HTERT RPE-1 (cell line): Measurements from ENCODE around the gene EIF3I.

ENCODE experiments used
- in situ Hi-C: fragments of 300-500 bp; cut with MboI; formaldehyde crosslinking; loops from 4 replicates; pipeline ENCODE4 v1.14.3; 2020; ENCODE audit warnings: low sequenced_read_pairs

Gene EIF3I

DNA sequence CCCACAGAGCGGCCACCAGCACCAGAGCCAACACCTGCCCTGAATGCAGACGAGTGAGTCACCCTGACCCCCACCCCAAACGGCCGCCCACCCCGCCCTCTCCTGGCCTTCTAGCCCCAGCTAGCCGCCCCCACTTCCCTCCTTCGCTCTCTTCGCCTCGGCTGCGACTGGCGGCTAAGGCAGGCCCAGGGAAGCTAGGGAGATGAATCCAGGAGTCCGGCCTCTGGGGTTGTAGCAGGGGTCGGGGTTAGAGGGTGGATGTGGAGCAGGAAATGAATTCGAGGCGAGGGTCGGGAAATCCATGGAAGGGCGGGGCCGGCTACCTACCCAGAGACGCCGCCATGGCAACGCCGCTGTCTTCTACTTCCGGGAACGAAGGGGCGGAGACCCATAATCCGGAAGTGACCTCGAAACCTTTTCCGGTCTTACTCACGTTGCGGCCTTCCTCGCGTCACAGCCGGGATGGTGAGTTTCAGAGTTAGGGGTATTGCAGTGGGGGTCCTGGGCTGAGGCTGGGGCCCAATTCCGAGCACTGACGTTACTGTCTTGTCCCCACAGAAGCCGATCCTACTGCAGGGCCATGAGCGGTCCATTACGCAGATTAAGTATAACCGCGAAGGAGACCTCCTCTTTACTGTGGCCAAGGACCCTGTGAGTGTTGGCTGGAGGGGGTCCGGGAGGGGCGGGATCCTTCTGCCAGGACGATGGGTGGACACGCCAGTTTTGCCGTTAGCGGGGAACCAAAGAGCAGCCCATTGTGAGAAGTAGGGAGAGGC, at the start of gene EIF3I, which contains the start of gene TMEM234:
EIF3I (plus strand) TSS at position 428 of the 776 bp plus-strand sequence; CDS start at position 463, 35 bp downstream.
TMEM234 (minus strand) TSS at position 374 of the 776 bp plus-strand sequence; CDS start at position 343, 31 bp downstream.
- in situ Hi-C loops = no loop called here

DNA sequence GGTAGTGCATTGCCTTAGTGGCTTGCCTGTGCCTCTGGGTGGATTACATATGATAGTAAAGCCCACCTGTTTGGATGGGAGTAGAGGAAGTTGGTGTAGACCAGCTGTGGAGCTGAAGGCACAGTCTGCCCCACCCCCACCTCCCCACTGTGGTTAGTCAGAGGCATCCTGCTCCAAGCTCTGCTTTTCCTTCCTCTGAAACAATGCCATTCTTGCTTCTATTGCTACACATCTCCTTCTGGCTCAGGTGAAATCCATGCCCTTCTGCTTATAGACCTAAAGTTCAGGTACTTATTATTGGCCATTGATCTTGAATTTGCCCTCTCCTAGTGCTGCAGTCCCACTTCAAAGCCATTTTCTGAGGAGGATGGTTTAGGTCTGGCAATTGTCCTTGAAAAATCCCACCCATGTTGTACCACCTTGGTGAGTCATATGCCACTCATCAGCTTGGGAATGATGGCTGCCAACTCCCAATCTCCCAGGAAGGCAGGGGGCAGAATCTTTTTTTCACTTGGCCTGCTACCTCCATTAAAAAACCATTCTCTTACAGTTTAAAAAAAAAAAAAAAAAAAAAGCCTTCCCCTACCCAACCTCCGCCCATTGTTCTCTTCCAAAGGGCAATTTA, 49.5 kb upstream of the EIF3I start:
- in situ Hi-C loops = no loop called here

DNA sequence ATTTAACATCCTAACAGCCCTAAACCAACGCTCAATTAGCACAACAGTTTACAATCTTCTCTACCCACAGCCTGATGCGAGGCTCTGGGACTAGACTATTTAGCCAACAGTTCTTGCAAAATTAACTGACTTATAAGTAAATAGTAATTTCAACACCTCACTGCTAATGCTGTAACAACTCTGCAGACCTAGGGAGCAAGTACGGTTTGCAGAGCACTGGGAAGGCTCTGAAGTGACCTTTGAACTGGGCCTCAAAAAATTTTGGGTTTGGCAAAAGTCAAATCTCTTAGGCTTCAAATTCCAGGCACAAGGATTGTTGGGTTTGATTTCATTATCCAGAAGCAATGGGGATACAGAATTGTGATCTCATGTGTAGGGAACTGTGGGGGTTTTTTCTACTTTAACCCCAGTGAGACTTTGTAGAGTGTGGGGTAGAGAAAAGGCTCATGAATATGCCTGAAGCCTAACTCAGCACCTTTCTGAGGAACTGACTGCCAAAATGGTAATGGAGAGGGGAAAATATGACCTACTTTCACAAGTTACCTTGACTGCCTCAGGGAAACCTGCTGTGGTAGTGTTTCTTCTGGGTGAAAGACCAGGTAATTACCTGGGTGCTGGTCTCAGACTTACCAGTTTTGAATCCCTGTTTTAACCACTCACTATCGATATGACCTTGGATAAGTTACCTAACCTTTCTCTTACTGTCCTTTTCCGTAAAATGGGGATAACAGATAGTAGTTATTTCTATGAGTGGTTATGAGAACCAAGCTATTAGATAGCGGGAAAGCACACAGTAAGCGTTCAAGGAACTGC, 43.6 kb upstream of the EIF3I start:
- in situ Hi-C loops = no loop called here

DNA sequence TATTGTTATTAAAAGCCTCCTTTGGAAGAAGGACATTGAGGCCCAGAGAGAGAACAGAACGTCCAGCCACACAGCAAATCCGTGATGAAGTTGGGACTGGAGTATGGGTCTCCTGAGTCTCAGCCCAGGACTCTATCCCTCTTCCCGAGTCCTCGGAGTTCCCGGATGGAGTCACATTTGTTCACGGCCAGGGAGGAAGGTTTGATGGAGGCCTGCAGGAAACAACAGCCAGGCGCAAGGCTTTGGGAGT, 43.1 kb upstream of the EIF3I start:
- in situ Hi-C loops = no loop called here

DNA sequence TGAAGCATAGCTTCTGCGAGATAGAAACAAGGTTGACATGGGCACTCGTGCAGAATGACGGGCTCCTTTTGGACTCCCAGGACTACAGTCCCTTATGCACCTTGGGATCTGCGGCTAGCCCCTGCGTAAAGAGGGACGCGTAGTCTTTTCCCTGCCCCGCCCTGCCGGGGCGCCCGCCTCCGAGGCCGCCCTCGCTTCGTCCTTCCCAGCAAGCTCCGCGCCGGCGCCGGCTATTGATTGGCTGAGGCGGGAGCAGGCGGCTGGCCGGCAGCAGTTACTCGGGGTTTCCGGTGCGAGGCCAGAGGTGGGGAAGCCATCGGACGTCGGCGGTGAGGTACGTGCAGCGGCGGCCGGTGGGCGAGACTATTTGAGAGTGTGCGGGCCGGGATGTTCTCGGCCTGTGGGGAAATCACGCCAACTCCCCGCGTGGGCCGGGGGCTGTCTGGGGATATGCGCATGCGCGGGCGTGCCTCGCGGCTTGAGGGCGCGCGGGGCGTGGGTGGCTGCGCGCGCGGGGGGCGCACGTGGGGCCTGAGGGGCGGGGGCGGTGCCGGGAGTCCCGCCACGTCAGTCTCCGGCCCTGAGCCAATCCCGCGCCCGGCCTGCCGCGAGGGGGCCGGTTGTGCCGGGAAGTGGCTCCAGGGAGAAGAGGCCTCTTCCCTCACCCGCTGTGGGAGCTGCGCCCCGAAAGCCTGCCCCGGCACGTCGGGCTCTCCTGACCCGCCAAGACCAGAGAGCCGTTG, 42.6 kb upstream of the EIF3I start, which contains the start of gene TXLNA:
TXLNA (plus strand) TSS at position 233 of the 743 bp plus-strand sequence. CDS start 671 bp downstream, outside the sequence.
- in situ Hi-C loops = no loop called here

DNA sequence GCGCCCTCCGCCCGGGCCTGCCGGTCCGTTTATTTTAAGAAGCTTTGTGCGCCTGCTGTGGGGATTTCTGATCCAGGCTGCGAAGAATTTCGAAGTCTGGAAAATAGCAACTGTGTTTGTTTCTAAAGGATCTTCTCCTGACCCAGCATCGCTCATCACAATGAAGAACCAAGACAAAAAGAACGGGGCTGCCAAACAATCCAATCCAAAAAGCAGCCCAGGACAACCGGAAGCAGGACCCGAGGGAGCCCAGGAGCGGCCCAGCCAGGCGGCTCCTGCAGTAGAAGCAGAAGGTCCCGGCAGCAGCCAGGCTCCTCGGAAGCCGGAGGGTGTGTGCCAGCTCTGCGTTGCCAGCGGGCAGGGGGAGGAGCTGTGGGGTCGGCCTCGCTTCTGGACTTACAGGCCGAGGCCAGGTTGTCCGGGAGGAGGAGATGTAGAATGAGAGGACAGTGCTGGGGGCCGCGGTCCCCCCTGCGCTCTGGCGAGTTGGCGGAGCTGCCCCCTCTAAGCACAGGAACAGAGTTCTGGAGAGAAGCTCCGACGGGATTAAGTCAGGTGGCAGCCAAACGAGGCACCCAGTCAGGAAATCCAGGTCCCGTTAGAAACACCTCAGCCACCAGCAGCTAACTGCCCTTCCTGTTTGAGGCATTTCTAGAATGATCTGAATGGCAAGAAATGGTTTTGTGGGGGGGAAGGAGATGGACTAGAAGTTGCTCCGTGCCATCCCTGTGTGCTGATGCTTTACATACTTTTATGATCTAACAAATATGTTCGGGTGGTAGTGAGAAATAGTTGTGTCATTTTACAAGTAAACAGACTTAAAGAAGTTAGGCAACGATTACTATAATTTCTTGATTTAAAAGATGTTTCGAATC, 41.8 kb upstream of the EIF3I start:
- in situ Hi-C loops = no loop called here

DNA sequence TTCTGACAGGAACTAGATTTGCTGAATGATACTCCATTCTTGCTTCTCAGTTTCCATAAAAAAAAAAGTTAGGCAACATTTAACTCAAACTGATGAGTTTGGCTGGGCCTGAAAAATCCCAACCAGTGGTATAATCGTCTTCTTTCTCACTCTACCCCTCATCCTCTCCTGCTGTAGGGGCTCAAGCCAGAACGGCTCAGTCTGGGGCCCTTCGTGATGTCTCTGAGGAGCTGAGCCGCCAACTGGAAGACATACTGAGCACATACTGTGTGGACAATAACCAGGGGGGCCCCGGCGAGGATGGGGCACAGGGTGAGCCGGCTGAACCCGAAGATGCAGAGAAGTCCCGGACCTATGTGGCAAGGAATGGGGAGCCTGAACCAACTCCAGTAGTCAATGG, 41.1 kb upstream of the EIF3I start:
- in situ Hi-C loops = no loop called here

DNA sequence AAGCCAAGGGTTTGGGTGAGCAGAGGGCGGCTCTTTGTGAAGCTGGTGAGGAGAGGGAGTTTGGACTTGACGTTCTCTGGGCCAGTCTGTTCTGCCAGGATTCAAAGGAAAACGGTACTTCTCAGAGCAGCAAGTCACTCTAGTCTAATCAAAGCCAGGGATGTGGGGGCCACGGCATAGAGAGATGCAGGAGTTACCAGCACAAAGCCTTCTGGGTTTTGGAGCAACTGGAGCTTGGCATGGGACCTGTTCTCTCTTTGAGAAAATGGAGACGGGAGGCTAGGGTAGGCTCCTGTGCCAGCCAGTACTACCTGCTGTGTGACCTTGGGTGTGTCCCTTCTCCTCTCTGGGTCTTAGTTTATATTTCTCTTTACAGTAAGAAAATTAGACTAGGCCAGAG, 40.6 kb upstream of the EIF3I start:
- in situ Hi-C loops = no loop called here

DNA sequence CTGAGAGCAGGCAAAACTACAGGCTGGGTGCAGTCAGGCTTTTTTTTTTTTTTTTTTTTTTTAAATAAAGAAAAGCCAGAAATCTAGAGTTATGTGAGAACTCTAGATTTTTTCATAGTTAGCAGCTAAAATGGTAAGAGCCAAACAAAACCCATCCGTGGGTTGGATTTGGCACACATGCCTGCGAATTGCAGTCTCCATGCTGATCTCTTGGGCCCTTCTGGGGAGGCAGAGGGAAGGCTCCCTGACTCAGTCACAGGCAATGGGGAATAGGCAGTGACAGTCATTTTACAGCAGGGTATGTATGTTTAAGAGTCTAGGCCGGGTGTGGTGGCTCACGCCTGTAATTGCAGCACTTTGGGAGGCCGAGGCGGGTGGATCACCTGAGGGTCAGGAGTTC, 40.1 kb upstream of the EIF3I start:
- in situ Hi-C loops = no loop called here

DNA sequence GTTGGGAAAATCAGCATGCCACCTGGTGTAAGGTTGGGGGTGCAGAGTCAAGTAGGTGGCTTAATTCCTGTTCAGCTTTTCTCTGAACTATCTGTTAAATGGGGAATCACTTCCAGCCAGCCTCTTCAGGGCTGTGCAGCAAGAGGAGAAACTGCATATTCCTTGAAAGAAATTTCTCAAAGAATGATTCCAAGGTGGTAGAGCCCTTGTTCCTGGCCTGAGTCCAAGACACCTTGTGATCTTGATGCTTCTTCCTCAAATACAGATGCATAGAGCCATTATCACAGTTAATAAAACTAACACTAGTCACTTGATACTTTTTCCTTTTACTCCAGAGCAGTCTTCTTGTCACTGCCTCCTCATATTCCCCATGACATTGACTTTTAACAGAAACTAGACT, 37.6 kb upstream of the EIF3I start:
- in situ Hi-C loops = no loop called here

DNA sequence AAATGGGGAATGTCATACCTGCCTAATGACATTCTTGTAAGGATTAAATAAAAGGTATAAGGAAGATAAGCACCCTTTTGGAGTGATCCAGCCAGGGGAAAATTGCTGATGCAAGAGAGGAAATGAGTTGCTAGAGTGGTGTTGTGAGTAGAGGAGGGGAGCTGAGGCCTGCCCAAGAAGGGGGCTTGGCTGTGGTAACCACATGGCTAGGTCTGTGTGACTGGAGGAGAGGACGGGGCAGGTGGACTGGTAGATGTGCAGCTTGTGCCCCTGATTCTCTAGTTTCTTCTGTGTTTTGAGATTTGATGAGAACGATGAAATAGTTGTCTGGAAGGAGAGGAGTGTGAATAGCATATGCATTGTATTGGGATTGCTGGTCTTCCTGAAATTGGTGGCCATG, 36.1 kb upstream of the EIF3I start:
- in situ Hi-C loops = no loop called here

DNA sequence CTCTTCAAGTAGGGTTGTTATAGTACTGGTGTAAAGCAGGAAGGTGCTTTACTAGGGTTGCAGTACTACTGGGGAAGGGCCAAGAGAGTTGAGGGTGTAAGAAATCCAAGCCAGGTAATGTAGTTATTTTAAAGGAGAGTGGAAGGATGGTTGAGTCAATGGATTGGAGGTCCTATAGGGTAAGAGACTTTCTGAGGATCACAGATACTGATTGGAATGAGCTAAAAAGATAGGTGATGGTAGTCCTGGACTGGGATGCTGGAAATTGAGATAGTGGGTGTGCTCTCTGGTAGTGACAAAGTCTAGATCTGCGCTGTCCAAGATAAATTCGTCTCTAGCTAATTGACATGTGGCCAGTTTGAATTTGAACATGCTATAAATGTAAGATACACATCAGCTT, 35.7 kb upstream of the EIF3I start:
- in situ Hi-C loops = no loop called here

DNA sequence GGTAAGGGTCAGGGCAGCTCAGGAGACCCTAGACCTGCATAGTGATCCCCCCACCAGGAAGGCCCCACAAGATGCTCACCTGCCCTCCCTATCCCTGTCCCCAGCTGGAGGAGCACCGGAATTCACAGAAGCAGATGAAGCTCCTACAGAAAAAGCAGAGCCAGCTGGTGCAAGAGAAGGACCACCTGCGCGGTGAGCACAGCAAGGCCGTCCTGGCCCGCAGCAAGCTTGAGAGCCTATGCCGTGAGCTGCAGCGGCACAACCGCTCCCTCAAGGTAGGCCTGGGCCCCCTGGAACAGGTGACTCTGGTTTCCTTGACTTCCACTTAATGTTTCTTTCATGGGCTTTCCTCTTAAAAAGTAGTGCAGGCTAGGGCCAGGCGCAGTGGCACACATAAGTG, 34.4 kb upstream of the EIF3I start:
- in situ Hi-C loops = no loop called here

DNA sequence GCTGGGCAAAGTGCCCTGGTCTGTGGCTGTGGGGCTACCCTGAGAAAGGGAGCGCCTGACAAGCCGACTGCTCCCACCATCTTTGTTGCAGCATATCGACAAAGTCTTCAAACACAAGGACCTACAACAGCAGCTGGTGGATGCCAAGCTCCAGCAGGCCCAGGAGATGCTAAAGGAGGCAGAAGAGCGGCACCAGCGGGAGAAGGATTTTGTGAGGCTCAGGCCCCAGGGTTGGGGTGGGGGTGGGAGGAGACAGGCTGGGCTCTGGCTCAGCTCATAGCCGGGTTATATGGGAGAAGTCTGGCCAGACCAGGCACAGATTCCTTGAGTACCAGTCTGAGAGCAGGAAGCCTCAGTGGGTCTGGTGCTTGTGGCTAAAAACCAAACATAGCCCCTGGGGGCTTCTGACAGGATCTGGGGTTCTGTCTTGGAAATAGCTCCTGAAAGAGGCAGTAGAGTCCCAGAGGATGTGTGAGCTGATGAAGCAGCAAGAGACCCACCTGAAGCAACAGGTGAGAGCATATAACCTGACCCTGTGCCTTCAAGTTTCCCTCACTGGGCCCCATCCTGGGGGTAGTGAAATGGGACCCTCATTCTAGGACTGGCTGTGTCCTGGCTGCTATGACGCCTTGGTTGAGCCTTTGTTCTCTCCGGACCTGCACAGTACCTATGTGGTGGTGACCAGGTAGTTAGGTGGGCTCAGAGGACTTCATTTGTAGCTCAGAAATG, 29.8 kb upstream of the EIF3I start:
- in situ Hi-C loops = no loop called here

DNA sequence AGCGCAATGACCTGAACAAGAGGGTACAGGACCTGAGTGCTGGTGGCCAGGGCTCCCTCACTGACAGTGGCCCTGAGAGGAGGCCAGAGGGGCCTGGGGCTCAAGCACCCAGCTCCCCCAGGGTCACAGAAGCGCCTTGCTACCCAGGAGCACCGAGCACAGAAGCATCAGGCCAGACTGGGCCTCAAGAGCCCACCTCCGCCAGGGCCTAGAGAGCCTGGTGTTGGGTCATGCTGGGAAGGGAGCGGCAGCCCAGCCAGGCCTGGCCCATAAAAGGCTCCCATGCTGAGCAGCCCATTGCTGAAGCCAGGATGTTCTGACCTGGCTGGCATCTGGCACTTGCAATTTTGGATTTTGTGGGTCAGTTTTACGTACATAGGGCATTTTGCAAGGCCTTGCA, 27.2 kb upstream of the EIF3I start:
- in situ Hi-C loops = no loop called here

DNA sequence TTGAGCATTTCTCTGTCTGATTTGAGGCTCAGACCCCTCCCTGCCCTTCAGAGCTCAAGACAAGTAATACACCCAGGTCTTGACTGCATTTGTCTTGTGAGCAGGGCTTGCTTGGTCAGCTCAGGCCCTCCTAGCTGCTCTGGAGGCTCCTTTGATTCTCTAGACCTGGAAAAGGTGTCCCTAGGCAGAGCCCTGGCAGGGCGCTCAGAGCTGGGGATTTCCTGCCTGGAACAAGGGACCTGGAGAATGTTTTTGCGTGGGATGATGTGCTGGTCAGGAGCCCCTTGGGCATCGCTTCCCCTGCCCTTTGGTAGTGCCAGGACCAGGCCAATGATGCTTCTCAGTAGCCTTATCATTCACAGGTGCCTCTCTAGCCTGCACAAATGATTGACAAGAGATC, 26.7 kb upstream of the EIF3I start:
- in situ Hi-C loops = no loop called here

DNA sequence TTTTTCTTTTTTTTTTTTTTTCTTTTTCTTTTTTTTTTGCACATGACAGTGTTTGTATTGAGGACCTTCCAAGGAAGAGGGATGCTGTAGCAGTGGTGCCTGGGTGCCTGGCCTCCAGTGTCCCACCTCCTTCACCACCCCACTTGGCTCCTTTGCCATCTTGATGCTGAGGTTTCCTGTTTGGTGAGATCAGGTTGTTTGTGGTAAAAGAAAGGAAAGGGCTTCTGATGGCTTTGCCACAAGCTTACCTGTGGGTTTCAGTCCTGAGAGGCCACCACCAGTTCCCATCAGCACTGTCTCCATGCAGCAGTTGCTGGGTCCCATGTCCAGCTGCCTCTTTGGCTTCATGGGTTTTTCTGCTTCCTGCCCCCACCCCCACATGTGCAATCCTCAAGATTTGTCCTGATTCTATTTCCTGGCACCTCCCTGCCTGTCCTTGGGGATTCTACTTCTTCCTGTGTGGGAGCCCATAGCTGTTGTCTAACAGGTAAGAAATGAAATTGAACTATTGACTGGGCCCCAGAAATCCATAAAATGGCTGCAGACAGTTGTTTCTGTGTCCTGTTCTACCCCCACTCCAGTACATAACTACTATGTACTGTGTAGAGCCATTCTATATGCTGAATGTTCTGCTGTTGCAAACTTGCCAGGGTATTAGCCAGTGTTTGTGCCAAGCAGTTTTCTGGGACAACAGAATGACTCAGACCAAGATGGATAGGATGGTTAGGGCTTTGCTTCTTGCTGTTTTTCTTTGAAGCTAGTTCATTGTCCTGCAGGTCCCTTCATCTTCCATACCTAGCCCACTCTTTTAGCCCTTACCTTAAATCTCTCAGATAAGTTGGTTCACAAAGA, 26.0 kb upstream of the EIF3I start:
- in situ Hi-C loops = no loop called here

DNA sequence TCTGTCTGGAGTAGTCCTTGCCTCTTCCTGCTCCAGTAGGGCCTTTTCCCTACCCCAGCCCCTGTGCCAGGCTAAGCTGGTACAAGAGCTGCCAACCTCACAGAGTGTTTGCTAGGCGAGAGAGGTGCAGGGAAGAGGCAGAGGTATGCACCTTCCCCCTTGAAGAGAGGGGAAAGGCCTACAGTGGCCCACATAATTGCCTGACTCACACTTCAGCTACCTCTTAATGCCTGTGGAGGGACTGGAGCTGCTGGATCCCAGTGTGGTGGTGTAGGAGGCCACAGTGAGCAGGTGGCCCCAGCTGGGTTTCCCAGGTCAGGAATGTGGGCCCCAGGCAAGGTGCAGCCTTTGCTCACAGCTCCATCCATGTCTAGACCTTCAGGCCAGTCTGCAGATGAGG, 25.1 kb upstream of the EIF3I start:
- in situ Hi-C loops = no loop called here

DNA sequence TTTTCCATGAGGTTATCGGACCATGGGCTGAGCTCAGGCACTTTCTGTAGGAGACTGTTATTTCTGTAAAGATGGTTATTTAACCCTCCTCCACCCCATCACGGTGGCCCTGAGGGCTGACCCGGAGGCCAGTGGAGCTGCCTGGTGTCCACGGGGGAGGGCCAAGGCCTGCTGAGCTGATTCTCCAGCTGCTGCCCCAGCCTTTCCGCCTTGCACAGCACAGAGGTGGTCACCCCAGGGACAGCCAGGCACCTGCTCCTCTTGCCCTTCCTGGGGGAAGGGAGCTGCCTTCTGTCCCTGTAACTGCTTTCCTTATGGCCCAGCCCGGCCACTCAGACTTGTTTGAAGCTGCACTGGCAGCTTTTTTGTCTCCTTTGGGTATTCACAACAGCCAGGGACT, 24.4 kb upstream of the EIF3I start:
- in situ Hi-C loops = no loop called here
